HG03457 (cell line): Measurements from ENCODE around the gene SENP2.

Experiments used
- ATAC-seq: cut with Tn5 transposase; IDR thresholded peaks from one replicate; pipeline ENCODE4 v1.9.1; 2021; ENCODE audit warnings: moderate number of reproducible peaks; ENCODE audit not compliant: unreplicated experiment

The SENP2 gene

DNA sequence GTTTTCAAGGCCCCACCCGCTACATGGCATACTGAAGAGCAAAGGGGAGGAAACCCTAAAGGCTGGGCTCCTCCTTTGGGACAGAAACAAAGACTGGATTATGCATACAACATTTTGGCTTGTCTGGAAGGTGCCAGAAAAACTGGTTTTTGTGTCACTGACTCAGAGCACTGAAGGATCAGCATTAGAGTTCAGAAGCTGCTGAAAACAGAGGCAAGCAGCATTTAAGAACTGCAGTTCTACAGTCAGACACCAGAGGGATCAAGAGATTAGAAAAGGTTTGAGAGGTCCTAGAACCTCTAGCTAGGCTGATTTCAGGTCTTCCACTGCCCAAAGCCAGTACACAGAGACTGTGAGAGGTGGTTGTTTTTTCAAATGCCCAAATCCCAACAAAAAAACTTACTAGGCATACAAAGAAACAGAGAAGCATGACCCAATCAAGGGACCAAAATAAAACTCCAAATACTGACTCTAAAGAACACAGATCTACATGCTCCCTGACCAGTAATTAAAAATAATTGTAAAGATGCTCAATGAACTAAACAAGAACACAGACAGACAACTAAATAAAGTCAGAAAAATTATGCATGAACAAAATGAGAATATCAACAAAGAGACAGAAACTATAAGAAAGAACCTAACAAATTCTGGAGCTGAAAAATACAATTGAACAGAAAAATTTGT lies 91.2 kb downstream of the SENP2 start:
- no peak for ATAC-seq

DNA sequence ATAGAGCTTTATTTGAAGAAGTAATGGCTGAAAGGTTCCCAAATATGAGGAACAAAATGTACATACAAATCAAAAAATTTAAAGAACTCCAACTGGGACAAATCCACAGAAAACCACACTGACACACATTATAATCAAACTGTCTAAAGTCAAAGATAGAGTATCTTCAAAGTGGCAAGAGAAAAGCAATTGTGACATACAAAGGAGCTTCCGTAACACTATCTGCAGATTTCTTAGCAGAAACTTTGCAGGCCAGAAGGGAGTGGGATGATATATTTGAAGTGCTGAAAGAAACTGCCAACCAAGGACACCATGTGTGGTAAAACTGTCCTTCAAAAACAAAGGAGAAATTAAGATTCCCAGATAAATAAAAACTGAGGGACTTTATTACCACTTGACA lies 91.9 kb downstream of the SENP2 start:
- no peak for ATAC-seq

- no peak for ATAC-seq
Observed at GRCh38 chr3:185680231-185680630, 94.1 kb downstream of the SENP2 start.
